Measurements from ENCODE around the gene GRAMD1A.

DNA sequence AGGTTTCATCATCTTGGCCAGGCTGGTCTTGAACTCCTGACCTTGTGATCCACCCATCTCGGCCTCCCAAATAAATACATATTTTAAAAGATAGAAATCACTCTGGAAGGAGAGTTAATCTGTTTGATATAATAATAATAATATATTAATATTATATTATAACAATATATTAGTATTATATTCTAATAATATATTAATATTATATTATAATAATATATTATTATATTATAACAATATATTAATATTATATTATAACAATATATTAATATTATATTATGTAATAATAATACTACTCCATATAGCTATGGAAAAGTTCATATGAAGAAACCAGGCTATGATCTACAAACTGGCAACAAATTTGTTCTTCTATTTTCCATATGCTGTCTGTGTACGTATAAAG lies 58.2 kb downstream of the GRAMD1A start:
- TF ChIP-seq, protein P1, sequence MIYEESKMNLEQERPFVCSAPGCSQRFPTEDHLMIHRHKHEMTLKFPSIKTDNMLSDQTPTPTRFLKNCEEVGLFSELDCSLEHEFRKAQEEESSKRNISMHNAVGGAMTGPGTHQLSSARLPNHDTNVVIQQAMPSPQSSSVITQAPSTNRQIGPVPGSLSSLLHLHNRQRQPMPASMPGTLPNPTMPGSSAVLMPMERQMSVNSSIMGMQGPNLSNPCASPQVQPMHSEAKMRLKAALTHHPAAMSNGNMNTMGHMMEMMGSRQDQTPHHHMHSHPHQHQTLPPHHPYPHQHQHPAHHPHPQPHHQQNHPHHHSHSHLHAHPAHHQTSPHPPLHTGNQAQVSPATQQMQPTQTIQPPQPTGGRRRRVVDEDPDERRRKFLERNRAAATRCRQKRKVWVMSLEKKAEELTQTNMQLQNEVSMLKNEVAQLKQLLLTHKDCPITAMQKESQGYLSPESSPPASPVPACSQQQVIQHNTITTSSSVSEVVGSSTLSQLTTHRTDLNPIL (CRISPR knock-in tag; IDR thresholded peaks at IDR 0.05; ENCODE audit: low read depth): no peak
- TF ChIP-seq ZFP3 (CRISPR knock-in tag; IDR thresholded peaks at IDR 0.05): no peak
- no peak for TF ChIP-seq RARB (CRISPR knock-in tag; IDR thresholded peaks at IDR 0.05)
- no peak for TF ChIP-seq ARNTL (CRISPR knock-in tag; IDR thresholded peaks at IDR 0.05; ENCODE audit: borderline replicate concordance, low read depth)
- TF ChIP-seq ZNF70 (CRISPR knock-in tag; IDR thresholded peaks at IDR 0.05): no peak
- TF ChIP-seq ZFP30 (CRISPR knock-in tag; IDR thresholded peaks at IDR 0.05): no peak
- TF ChIP-seq TOX (CRISPR knock-in tag; IDR thresholded peaks at IDR 0.05; ENCODE audit: borderline replicate concordance): no peak
- no peak for TF ChIP-seq TSHZ2 (CRISPR knock-in tag; IDR thresholded peaks at IDR 0.05)
- TF ChIP-seq ISL1 (CRISPR knock-in tag; IDR thresholded peaks at IDR 0.05): no peak
- no peak for TF ChIP-seq OSR1 (CRISPR knock-in tag; IDR thresholded peaks at IDR 0.05)
